ENCODE data around the gene ZBTB11. TPM values are rescaled to one million over a fixed set of nuclear protein-coding genes. Genes with fewer than 3 reads are reported as not detected.

ZBTB11 gene
- total RNA-seq, 6 experiments from 2014 or later, result 5.4 to 8.5 (median 7.9) TPM

- H3K27me3 ChIP-seq, result no peaks in the 10 kb centered on the region
- peaks cover 0 to 9% (median 0%) of the 10 kb centered on the region in 4 donors for H3K4me1 ChIP-seq
- intact Hi-C loops (cut with DNase I), result no loop called here
- WGBS (ENCODE audit: insufficient coverage, low coverage, low lambda C conversion rate, missing lambda C conversion rate), result under 1% methylated on average over 18 of the region's 49 CpGs
- H3K36me3 ChIP-seq, result peaks cover 0 to 5% (median 0%) of the 10 kb centered on the region in 4 donors
- H3K27ac ChIP-seq, result peak within 1 kb of the TSS; percentile 33 to 65 (median 51)
- TF ChIP-seq CTCF (IDR thresholded peaks at IDR 0.05) (no peak), POLR2A (IDR thresholded peaks at IDR 0.05) (no peak)
- ATAC-seq (peak; percentile 99 to 100 (median 100)), DNase-seq (peak; percentile 92 to 93 (median 93))
- H3K4me3 ChIP-seq, result peak within 1 kb of the TSS; percentile 72 to 84 (median 75)
- H3K9me3 ChIP-seq, result no peaks in the 10 kb centered on the region
Observed at GRCh38 chr3:101724329-101725193, 47.6 kb upstream of the ZBTB11 start, which contains the start of gene CEP97. TSS of gene CEP97 (plus strand) at chr3:101724614. CDS start at chr3:101724677, 63 bp downstream.

DNA sequence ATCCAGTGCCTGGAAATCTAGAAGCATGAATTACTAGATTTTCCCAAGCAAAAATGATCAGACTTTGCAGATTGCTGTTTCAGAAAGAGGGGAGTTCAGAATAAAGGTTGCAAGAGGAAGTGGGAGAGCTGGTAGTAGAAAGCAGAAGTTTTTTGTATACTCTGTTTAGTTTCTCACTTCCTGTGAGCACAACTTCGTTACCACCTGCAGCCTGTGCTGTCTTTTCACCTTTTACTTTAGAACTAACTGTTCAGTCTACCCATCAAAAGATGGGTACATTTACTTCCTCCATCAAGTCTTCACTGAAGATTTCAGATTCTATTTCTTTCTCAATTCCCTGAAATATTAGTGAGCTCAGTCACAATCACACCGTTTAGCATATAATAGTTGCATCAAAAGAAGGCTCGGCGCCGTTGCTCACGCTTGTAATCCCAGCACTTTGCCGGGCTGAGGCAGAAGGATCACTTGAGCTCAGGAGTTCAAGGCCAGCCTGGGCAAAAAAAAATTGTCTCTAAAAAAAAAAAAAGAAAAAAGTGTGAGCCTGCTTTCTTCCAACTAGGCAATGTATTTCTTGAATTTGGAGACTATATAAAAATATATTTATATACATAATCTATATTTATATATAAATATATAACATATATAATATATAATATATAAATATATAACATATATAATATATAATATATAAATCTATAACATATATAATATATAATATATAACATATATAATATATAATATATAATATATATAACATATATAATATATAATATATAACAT lies 45.7 kb upstream of the ZBTB11 start:
- 46% methylated on average over 7 of the region's 7 CpGs for WGBS (ENCODE audit: insufficient coverage, low coverage, low lambda C conversion rate, missing lambda C conversion rate)
- ATAC-seq (no peak), DNase-seq (no peak)
- intact Hi-C loops (cut with DNase I), result no loop called here
- Histone ChIP-seq H3K4me1 (peaks cover 0 to 9% (median 0%) of the 10 kb centered on the region in 4 donors), H3K27ac (no peak overlapping the region), H3K36me3 (peaks cover 0 to under 1% (median 0%) of the 10 kb centered on the region in 4 donors), H3K9me3 (no peaks in the 10 kb centered on the region), H3K4me3 (no peak overlapping the region), H3K27me3 (no peaks in the 10 kb centered on the region)
- TF ChIP-seq POLR2A (IDR thresholded peaks at IDR 0.05) (no peak), CTCF (IDR thresholded peaks at IDR 0.05) (no peak)

DNA sequence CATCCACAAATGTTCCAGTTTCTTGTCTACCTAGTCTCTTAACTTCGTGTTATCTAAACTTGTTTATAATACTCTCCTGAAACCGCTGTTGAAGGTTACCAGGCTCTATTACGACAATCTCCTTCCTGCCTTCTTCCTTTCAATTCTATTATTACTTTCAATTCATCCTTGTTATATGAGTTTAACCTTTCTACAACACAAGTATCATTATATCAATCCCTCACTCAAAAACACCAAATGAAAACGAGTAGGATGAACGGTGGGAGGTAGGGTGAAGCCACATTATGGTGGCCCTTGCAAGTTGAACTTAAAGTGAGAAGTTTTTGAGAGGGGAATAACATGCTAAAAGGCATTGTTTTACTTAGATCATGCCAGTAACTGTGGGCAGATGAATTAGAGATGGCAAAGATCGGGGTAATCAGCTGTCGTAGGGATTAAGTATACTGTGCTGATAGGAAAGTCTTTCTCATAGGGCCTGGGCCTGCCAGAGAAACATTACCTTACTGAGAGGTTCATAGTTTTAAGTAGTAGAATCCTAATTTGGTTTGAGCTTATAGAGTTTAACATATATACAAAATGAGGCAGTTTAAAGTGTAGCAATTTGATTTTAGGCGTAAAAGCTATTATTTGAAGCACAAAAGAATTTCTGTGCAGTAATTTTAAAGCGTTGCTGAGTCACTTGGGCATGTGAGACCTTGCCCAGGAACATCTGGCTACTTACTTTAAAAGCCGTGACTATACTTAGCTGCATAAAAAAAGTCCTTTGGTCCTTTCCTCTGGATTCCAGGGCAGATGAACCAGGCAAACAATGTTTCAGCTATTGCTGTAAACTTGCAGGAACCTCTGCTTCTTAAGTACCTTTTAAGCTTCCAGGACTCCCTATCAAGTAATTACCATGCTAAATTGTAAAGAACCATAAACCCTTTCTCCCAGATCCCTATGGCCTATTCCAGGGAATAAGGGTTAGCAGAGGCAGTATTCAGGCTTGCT lies 44.2 kb upstream of the ZBTB11 start:
- Histone ChIP-seq H3K4me1 (peaks cover 0 to 9% (median 0%) of the 10 kb centered on the region in 4 donors), H3K27me3 (no peaks in the 10 kb centered on the region), H3K4me3 (no peak overlapping the region), H3K36me3 (no peaks in the 10 kb centered on the region), H3K9me3 (no peaks in the 10 kb centered on the region), H3K27ac (no peak overlapping the region)
- TF ChIP-seq POLR2A (IDR thresholded peaks at IDR 0.05) (no peak), CTCF (IDR thresholded peaks at IDR 0.05) (no peak)
- DNase-seq, result no peak
- WGBS (ENCODE audit: insufficient coverage, low coverage, low lambda C conversion rate, missing lambda C conversion rate), result 58% methylated on average over 10 of the region's 10 CpGs
- no peak for ATAC-seq
- intact Hi-C loops (cut with DNase I), result no loop called here
